Fibroblast of the aortic adventitia (primary cell): ENCODE results near the gene BRD8. TPM values are rescaled to one million over a fixed set of nuclear protein-coding genes. Genes with fewer than 3 reads are reported as not detected.
"Not testable (repeated sequence)": the region's sequence is repeated elsewhere in the genome, so short reads cannot be mapped to it uniquely, and the experiment has no call there.

Source experiments
- DNase-seq: peaks from one replicate; pipeline ENCODE4 v3.0.0-alpha.2; 2010; ENCODE audit warnings: low read depth
- H3K4me3 ChIP-seq: 2 replicates; pipeline ENCODE4 v1.5.1; 2011; ENCODE audit warnings: low read depth, mild to moderate bottlenecking, control low read depth, low read length, moderate library complexity
- total RNA-seq: library from RNA; depleted of rRNA; stranded (reverse); fragments of >200 nt; gene quantifications from 2 replicates; pipeline ENCODE4 v1.2.3, GENCODE V29; 2012; ENCODE audit warnings: low replicate concordance
- TF ChIP-seq, protein P1 (sequence below): IDR thresholded peaks from 2 replicates; pipeline ENCODE4 v1.5.1; 2011; ENCODE audit warnings: mild to moderate bottlenecking, low read length, control low read depth, inconsistent platforms; ENCODE audit not compliant: insufficient read depth

Gene BRD8
- total RNA-seq, 1 donor = 61.2 TPM

DNA sequence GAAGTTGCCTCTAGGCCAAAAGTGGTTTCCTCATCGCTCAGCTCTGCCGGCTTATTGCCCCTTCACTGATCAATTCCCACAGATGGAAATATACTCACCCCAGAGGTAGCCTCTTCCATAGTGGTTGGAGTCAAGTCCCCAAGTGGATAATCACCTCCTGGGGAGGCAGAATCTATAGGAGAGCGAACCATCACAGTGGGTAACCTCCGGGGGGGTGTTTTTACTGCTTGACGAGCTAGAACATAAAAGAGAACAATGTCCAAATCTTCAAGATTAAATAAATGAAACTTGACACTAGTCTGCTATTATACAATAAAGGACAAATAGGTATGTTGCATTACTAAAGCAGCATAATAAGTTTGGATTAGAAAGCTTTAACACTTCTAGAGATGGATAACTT lies 9.3 kb downstream of the BRD8 start:
- no peak for DNase-seq
- TF ChIP-seq, protein P1, sequence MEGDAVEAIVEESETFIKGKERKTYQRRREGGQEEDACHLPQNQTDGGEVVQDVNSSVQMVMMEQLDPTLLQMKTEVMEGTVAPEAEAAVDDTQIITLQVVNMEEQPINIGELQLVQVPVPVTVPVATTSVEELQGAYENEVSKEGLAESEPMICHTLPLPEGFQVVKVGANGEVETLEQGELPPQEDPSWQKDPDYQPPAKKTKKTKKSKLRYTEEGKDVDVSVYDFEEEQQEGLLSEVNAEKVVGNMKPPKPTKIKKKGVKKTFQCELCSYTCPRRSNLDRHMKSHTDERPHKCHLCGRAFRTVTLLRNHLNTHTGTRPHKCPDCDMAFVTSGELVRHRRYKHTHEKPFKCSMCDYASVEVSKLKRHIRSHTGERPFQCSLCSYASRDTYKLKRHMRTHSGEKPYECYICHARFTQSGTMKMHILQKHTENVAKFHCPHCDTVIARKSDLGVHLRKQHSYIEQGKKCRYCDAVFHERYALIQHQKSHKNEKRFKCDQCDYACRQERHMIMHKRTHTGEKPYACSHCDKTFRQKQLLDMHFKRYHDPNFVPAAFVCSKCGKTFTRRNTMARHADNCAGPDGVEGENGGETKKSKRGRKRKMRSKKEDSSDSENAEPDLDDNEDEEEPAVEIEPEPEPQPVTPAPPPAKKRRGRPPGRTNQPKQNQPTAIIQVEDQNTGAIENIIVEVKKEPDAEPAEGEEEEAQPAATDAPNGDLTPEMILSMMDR = no peak
- H3K4me3 ChIP-seq = no peak overlapping the region

DNA sequence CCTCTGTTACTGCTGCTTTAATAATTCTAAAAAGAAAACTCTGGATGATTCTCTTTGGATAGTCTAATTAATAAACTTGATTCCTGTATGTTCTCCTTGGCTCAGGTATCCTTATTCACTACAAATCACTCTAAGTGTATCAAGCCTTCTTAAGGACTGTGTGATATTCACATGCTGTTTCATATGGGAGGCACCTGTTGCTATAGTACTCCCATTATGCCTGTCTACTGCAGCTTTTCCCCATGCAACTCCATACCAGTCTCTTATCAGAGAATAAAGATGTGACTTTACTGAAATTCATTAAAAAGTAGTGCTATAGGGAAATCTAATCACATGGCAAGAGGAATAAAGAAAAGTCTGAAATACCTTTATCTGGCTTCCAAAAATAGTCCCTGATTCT lies 14.7 kb downstream of the BRD8 start:
- TF ChIP-seq, protein P1 = no peak
- no peak for DNase-seq
- H3K4me3 ChIP-seq = no peak overlapping the region

DNA sequence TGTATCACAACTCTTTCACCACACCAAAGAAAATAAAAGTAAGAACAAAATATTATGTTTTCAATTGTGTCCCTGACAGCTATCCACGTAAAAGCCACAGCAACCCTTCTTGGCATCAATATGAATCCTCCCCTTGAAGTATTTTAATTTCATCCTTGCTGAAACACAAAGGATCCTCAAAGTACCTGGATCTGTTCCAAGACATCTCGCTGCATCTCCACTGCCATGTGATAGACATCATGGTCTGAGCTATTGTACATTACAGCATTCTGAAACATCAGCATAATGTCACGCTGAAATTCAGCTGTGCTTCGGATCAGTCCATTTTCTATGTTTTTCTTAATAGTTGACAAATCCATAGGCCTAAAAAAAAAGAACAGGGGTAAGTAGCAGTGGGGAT lies 17.7 kb downstream of the BRD8 start:
- H3K4me3 ChIP-seq = no peak overlapping the region
- TF ChIP-seq, protein P1 = no peak
- no peak for DNase-seq

GRCh38 chr5:138159666-138160065 lies 18.8 kb downstream of the BRD8 start:
- no peak overlapping the region for H3K4me3 ChIP-seq
- TF ChIP-seq, protein P1 = no peak
- no peak for DNase-seq

GRCh38 chr5:138157626-138158025 lies 20.8 kb downstream of the BRD8 start:
- H3K4me3 ChIP-seq = no peak overlapping the region
- TF ChIP-seq, protein P1 = no peak
- no peak for DNase-seq

DNA sequence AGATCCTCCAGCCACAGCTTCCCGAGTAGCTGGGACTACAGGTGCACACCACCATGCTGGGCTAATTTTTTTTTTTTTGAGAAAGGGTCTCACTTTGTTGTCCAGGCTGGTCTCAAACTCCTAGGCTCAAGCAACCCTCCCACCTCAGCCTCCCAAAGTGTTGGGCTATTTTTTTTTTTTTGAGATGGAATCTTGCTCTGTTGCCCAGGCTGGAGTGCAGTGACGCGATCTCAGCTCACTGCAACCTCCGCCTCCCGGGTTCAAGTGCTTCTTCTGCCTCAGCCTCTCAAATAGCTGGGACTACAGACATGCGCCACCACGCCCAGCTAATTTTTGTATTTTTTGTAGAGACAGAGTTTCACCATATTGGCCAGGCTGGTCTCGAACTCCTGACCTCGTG lies 22.5 kb downstream of the BRD8 start:
- not testable (repeated sequence) for DNase-seq, H3K4me3 ChIP-seq

GRCh38 chr5:138149530-138149929 lies 28.9 kb downstream of the BRD8 start:
- no peak overlapping the region for H3K4me3 ChIP-seq
- TF ChIP-seq, protein P1 = peak; percentile 5
- DNase-seq = peak; percentile 17
